Endometrium (tissue), 2 donors: ENCODE measurements around the gene DUSP22.

ENCODE experiments used
- FAIRE-seq: peaks from 2 replicates; lab custom pipeline; 2012; peaks lifted over from hg19 to GRCh38; lab: Jason Lieb, UNC
- donor health status: control.
- donor health status: control.

DUSP22 gene

GRCh38 chr6:395432-396125, 103.3 kb downstream of the DUSP22 start:
- no peak for FAIRE-seq

GRCh38 chr6:396126-396520, 103.8 kb downstream of the DUSP22 start:
- no peak for FAIRE-seq

GRCh38 chr6:397056-397455, 104.8 kb downstream of the DUSP22 start:
- no peak for FAIRE-seq

- no peak for FAIRE-seq
Observed at GRCh38 chr6:397604-398003, 105.3 kb downstream of the DUSP22 start.

- FAIRE-seq = no peak
Observed at GRCh38 chr6:398065-398464, 105.8 kb downstream of the DUSP22 start.

- no peak for FAIRE-seq
Observed at GRCh38 chr6:398558-399078, 106.3 kb downstream of the DUSP22 start.

GRCh38 chr6:399785-400534, 107.7 kb downstream of the DUSP22 start:
- FAIRE-seq = no peak

- FAIRE-seq = no peak
Observed at GRCh38 chr6:400815-401214, 108.5 kb downstream of the DUSP22 start.
